ENCODE results near the gene CCDC70.

- no peak for TF ChIP-seq CTCF (IDR thresholded peaks at IDR 0.05; ENCODE audit: low read length)
- TF ChIP-seq EZH2 (optimal IDR thresholded peaks at IDR 0.05; ENCODE audit: low read depth, low read length): no peak
Observed at GRCh38 chr13:51848674-51849073, 13.1 kb upstream of the CCDC70 start.
